ENCODE data around the gene TFPI.
"Not testable (repeated sequence)": the region's sequence is repeated elsewhere in the genome, so short reads cannot be mapped to it uniquely, and the experiment has no call there.

The TFPI gene

GRCh38 chr2:187554011-187554703 lies at the start of gene TFPI:
Gene TFPI (minus strand): TSS chr2:187554435. CDS start chr2:187503768, 50,667 bp downstream.
- no peak for DNase-seq

- no peak for DNase-seq
Measured at GRCh38 chr2:187594801-187595200, 40.6 kb upstream of the TFPI start.

- DNase-seq = no peak
Measured at GRCh38 chr2:187593697-187594096, 39.5 kb upstream of the TFPI start.

DNA sequence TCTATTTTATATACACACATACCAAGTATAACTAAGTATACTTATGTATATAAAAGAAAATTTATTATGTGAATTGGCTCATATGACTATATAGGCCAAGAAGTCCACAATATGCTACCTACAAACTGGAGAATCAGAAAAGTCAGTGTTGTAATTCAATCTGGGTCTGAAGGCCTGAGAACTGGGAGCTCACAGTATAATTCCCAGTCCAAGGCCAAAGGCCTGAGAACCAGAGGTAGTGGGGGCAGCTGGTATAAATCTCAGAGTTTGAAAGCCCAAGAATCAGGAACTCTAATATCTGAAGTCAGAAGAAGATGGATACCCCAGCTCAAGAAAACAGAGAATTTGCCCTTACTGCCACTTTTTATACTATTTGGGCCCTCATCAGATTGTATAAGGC lies 38.9 kb upstream of the TFPI start:
- no peak for DNase-seq

- DNase-seq = no peak
Measured at GRCh38 chr2:187590175-187590574, 35.9 kb upstream of the TFPI start.

- DNase-seq = no peak
Measured at GRCh38 chr2:187586011-187586641, 31.9 kb upstream of the TFPI start.

DNA sequence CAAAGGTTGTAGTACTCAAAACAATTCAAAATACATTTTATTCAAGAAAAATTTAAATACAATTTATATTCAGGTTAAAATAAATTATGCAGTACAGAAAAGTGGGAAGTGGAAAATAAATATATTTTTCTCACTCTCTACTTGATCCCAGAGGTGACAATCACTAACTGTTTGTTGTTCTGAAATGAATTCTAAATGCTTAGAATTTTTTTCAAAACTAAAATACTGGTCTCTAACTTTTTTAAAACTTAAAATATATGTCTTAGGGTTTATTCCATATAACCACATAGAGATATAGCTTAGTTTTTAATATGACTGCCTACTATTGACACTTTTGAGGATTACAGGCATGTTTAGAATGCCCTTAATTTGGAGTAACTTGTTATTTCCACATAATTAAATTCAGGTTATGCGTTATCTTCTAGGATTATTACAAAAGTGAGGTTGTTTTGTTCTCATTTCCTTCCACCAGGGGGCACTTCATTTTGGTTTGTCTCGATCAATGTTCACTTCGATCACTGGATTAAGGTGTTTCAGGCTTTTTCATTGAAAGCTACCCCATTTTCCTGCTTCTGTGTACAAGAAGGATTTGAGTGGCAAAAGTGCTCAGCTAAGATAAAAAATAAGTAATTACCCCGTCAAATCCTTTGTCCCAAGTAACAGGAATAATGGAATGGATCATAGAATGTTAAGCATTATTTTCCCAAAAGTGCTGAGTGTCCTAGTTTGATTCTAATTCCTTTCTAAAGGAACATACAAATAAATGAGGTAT lies 27.1 kb upstream of the TFPI start:
- DNase-seq = peak; percentile 4

- no peak for DNase-seq
Measured at GRCh38 chr2:187580462-187581124, 26.4 kb upstream of the TFPI start.

DNA sequence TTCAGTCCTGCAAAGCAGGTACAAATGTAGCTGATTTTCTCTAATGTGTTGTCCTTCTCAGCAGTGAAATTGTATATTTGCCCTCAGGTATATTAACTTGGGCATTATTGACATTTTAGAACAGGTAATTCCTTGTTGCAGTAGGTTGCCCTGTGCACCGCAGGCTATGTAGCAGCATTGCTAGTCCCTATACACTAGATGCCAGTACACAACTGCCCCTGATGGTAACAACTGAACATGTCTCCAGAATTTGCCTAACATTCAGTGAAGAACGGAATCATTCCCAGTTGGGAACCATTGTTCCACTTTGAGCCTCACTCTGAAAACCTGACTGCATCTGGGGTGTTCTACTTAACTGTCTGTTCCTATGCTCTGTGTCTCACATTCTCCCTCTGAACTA lies 23.1 kb upstream of the TFPI start:
- no peak for DNase-seq

DNA sequence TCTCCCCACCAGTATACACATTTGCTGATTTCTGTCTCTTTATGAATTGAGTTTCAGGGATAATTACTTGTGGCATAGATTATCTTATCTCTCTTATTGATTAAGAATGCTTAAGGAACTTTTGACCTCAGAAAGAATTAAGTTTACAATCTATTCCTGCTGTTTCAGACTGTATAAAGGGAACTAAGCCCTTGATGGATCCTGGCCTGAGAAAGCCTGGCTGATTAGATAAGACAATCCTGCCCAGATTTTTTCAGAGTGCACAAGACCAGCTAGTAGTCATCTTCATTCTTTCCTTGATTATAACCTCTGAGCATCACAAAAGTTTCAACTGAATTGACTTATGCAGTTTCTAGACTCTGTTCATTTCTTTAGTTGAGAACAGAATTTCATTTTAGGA lies 22.7 kb upstream of the TFPI start:
- no peak for DNase-seq

DNA sequence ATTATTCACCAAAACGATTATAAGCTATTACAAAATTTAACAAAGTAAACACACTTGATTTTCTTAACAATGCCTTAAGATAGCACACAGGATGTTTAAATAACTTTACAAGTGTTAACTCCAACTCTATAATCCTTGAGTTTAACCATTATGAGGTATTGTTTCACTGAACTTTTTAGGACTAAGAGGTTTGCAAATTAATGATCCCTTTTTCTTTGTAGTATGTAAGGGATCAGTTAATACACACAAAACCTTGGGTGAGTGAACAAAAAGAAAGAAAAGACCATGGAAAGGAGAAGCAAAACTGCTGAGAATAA lies 21.5 kb upstream of the TFPI start:
- DNase-seq = no peak

DNA sequence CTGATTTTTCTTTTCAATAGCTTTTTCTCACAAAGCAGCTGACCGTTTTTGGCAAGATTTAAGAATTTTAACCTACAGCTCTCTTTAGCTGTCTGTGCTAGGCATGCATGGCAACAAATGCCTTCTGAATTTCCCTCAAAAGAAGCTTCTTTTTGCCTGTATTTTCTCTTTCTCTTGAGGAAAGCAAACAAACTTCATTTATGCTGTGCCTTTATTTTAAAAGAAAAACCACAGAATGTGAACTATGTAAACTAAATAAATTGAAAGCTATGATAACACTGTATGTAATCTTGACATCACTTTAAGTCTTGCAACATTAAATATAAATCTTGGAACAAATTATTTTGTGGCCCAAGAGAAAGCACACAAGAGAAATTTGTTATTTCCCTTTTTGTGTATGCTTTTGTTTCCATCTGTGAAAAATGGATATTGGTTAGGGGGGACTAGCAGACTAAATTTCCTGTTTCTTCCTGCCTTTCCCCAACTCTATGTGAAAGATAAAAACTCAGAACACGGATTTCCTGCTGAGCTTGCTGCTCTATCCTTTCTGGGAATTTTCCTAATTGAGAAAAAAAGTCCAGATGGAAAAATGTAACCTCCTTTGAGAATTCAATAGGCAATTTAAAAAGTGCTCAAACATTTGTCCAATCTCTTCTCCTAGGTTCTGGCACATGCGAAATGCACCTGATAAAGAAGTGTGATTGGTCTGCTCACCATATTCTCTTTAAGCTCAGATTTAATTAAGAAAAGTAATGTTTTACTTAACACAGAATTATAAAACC lies 20.9 kb upstream of the TFPI start:
- DNase-seq = no peak

GRCh38 chr2:187573722-187574121 lies 19.5 kb upstream of the TFPI start:
- DNase-seq = no peak

DNA sequence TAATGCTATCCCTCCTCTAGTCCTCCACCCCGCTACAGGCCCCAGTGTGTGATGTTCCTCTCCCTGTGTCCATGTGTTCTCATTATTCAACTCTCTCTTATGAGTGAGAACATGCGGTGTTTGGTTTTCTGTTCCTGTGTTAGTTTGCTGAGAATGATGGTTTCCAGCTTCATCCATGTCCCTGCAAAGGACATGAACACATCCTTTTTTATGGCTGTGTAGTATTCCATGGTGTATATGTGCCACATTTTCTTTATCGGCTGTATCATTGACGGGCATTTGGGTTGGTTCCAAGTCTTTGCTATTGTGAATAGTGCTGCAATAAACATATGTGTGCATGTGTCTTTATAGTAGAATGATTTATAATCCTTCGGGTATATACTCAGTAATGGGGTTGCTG lies 17.8 kb upstream of the TFPI start:
- not testable (repeated sequence) for DNase-seq

GRCh38 chr2:187569571-187569970 lies 15.3 kb upstream of the TFPI start:
- no peak for DNase-seq

DNA sequence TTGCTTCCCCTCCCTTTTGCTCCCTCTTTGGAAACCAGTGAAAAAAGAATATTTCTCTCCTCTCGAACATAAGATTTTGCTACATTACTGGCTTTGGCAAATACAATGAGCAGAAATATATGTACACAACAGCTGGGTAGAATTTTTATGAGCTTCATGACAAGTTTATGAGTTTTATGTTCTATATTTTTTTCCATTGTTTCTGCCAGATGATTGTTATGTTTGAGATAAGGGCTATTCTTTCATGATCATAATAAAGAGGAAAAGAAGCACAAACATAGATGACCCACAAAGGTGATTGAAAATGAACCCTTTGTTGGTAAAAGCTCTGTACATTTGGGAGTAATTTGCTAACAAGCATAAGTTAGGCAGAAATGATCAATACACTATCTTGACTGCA lies 14.8 kb upstream of the TFPI start:
- no peak for DNase-seq

DNA sequence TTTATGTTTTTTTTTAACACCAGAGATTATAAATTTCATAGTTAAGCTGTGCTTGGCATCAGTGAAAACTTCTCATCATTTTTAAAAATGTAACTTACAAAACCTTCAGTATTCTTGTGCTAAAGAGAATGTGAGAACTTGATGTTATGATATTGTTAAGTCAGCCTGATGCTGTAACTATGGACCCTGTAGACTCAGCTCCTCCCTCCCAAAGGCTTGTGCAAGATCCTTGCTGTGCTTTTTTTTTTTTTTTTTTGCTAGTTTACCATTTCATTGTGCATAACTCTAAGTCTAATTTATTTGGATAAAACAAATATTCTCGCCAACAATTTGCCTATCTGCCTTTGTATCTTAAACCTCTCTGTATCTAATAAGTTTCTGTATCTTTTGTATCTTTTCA lies 12.9 kb upstream of the TFPI start:
- no peak for DNase-seq

DNA sequence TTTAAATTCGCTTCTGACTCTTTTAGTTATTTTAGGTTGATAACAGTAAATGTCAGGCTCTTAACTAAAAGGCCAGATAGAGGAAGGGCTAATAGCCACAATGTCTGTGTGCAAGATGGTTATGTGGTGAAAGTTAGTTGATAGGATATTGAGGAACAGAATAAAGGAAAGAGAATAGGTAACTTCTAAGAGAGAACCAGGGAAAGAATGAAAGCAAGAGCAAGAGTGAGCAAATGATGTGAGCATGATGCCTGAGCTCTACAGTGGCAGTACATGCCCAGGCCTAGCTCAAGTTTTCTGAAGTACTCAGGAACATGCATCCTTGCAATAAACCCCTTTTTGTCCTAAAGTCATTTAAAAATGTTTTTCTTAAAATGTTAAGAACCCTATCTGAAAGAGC lies 12.5 kb upstream of the TFPI start:
- DNase-seq = no peak

DNA sequence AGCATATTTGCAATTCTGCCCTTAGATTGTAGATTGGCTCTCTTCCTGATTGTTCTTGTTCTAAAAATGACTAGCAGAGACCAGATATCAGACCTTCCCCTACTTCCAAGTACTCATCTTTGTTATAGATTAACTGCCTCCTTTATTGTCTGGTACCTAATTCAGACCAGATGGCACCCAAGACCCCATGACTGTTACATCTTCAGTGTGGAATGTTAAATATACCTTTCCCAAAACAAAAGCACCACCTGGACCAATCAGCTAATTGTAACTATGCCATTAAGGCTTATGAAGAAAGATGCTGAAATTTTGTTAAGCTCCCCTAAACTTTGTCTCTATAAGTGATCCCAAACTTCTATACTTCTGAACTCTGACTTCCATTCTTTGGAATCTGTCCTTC lies 12.0 kb upstream of the TFPI start:
- no peak for DNase-seq

DNA sequence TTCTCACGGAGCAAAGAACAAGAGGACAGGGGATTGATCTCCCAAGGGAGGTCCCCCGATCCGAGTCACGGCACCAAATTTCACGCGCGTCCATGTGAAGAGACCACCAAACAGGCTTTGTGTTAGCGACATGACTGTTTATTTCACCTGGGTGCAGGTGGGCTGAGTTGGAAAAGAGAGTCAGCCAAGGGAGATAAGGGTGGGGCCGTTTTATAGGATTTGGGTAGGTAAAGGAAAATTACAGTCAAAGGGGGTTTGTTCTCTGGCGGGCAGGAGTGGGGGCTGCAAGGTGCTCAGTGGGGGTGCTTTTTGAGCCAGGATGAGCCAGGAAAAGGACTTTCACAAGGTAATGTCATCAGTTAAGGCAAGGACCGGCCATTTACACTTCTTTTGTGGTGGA lies 11.4 kb upstream of the TFPI start:
- DNase-seq = not testable (repeated sequence)

GRCh38 chr2:187556493-187556892 lies 2.3 kb upstream of the TFPI start:
- not testable (repeated sequence) for DNase-seq

DNA sequence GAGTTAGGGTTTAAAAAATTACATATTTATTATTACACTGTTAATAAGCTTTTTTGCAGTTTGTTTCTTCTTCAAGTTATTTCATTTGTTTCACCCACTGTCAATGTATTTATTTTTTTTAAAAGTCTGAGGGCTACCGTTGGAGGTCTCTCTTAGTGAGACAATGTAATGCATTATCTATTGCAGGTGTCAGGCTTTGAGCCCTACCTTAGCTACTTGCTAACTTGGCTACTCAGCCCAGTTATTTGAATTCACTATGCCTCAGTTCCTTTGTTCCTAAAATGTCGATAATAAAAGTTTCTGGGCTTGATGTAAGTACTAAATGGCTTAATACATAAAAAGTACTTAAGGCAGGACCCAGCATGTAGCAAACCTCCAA lies 458 bp upstream of the TFPI start:
- DNase-seq = no peak
